ENCODE data around the gene MEGF6. TPM values are rescaled to one million over a fixed set of nuclear protein-coding genes. Genes with fewer than 3 reads are reported as not detected.

The MEGF6 gene
- total and polyA plus RNA-seq, 2 donors (not counting 3 experiments of a cell fraction or from before 2014, with no cell fraction given): 22.5 to 63.7 TPM

GRCh38 chr1:3543076-3544039 is 68.0 kb downstream of the MEGF6 start:
- DNase-seq (ENCODE audit: low read depth, low spot score) (peak; percentile 29), FAIRE-seq (peak; percentile 4)
- no peaks in the 10 kb centered on the region for H3K9me3 ChIP-seq (replicated peaks; ENCODE audit: control insufficient read depth, insufficient read depth, low read length)
- peaks cover 17% of the 10 kb centered on the region for H3K4me1 ChIP-seq (ENCODE audit: control insufficient read depth, extremely low read depth, insufficient read depth, low read length)
- TF ChIP-seq CTCF (IDR thresholded peaks at IDR 0.05; ENCODE audit: extremely low read depth in 1 of 2, insufficient read depth in 1 of 2, low read depth in 1 of 2, low read length in 2 of 2) (no peak), JUN (IDR thresholded peaks at IDR 0.05; ENCODE audit: borderline replicate concordance, insufficient read depth, insufficient read length, low read depth) (no peak), MYC (IDR thresholded peaks at IDR 0.05; ENCODE audit: low read depth, low read length) (no peak), MAX (IDR thresholded peaks at IDR 0.05; ENCODE audit: insufficient read depth, insufficient read length) (no peak), FOS (IDR thresholded peaks at IDR 0.05; ENCODE audit: borderline replicate concordance, insufficient read depth, low read length) (no peak), GATA2 (IDR thresholded peaks at IDR 0.05; ENCODE audit: insufficient read depth, insufficient read length, low read depth, low read length) (no peak), POLR2A (IDR thresholded peaks at IDR 0.05; ENCODE audit: low read depth, low read length) (no peak), EZH2 (IDR thresholded peaks at IDR 0.05; ENCODE audit: borderline replicate concordance, low read depth, low read length, severe bottlenecking) (no peak), POLR2AphosphoS5 (IDR thresholded peaks at IDR 0.05; ENCODE audit: insufficient read depth, low read depth, low read length) (no peak)
- no peaks in the 10 kb centered on the region for H3K36me3 ChIP-seq (ENCODE audit: control insufficient read depth in 2 of 2, extremely low read depth in 1 of 2, insufficient read depth in 2 of 2, low read length in 2 of 2)
- H3K79me2 ChIP-seq (ENCODE audit: control insufficient read depth, insufficient read depth, low read length): no peaks in the 10 kb centered on the region
- H3K27me3 ChIP-seq (ENCODE audit: control insufficient read depth in 2 of 2, insufficient read depth in 2 of 2, low read length in 2 of 2): no peaks in the 10 kb centered on the region
- dilution Hi-C loops (cut with MboI; ENCODE audit: extremely low pct_ligation_motif_present, low sequenced_read_pairs) (no loop called here), intact Hi-C loops (cut with micrococcal nuclease) (loop anchor here (1.0 to 2.0 kb wide), 2 partner anchors 12 to 75 kb away; no protein-coding TSS in a partner anchor)
- H2AFZ ChIP-seq (ENCODE audit: low read depth, low read length): peak overlapping the region; percentile 66
- BruUV-seq (replicated peaks): no TSS peak
- no peak overlapping the region for H3K4me3 ChIP-seq (replicated peaks in 1 of 3; ENCODE audit: insufficient read depth in 1 of 3, low read depth in 1 of 3, low read length in 3 of 3)
- no peak overlapping the region for H3K4me2 ChIP-seq (ENCODE audit: insufficient read depth, low read length)
- H3K27ac ChIP-seq (ENCODE audit: insufficient read depth, low read depth, low read length): no peak overlapping the region
- H4K20me1 ChIP-seq (replicated peaks; ENCODE audit: control insufficient read depth, extremely low read depth, insufficient read depth, low read length): no peaks in the 10 kb centered on the region
- POLR2A ChIA-PET: no interaction called here
- H3K9me1 ChIP-seq (replicated peaks; ENCODE audit: control insufficient read depth, extremely low read depth, insufficient read depth, low read length): no peaks in the 10 kb centered on the region
- CTCF ChIA-PET: interaction anchor here (1.0 to 3.0 kb wide), 6 partner anchors 8 to 181 kb away, joined by 3 to 12 read pairs (median 4); no protein-coding TSS in a partner anchor
- no peak overlapping the region for H3K9ac ChIP-seq (replicated peaks; ENCODE audit: extremely low read depth, insufficient read depth, low read length)

Measured in endothelial cell of umbilical vein (primary cell).